ENCODE results near the gene HDAC10. TPM values are rescaled to one million over a fixed set of nuclear protein-coding genes. Genes with fewer than 3 reads are reported as not detected.
"Not testable (repeated sequence)": the region's sequence is repeated elsewhere in the genome, so short reads cannot be mapped to it uniquely, and the experiment has no call there.

HDAC10 gene
- total RNA-seq, 4 donors from 2014 or later: 43.1 to 93.7 (median 56.2) TPM

- Histone ChIP-seq H3K27ac (no peak overlapping the region), H3K4me1 (peaks cover 20% of the 10 kb centered on the region), H3K4me3 (no peak overlapping the region), H3K27me3 (no peaks in the 10 kb centered on the region), H3K9me3 (no peaks in the 10 kb centered on the region), H3K36me3 (peaks cover 52% of the 10 kb centered on the region)
- 76% methylated on average over 10 of the region's 23 CpGs for WGBS
- TF ChIP-seq POLR2A (IDR thresholded peaks at IDR 0.05) (no peak), CTCF (IDR thresholded peaks at IDR 0.05) (no peak)
- DNase-seq (ENCODE audit: low spot score in 2 of 2): no peak
Observed at GRCh38 chr22:50207383-50208140, 43.5 kb downstream of the HDAC10 start.

- Histone ChIP-seq H3K4me3 (no peak overlapping the region), H3K9me3 (no peaks in the 10 kb centered on the region), H3K27ac (no peak overlapping the region), H3K4me1 (peaks cover 30% of the 10 kb centered on the region), H3K27me3 (no peaks in the 10 kb centered on the region), H3K36me3 (peaks cover 46% of the 10 kb centered on the region)
- DNase-seq (ENCODE audit: low spot score in 2 of 2): no peak
- WGBS: 40% methylated on average over 5 of the region's 10 CpGs
- TF ChIP-seq POLR2AphosphoS5 (IDR thresholded peaks at IDR 0.05): no peak
- peak; percentile 7 to 23 for TF ChIP-seq CTCF (IDR thresholded peaks at IDR 0.05)
Observed at GRCh38 chr22:50206599-50206998, 44.5 kb downstream of the HDAC10 start.

- Histone ChIP-seq H3K4me1 (peaks cover 32% of the 10 kb centered on the region), H3K36me3 (peaks cover 42% of the 10 kb centered on the region), H3K27me3 (no peaks in the 10 kb centered on the region), H3K27ac (no peak overlapping the region), H3K4me3 (no peak overlapping the region), H3K9me3 (no peaks in the 10 kb centered on the region)
- TF ChIP-seq POLR2AphosphoS5 (IDR thresholded peaks at IDR 0.05) (no peak), EP300 (IDR thresholded peaks at IDR 0.05) (no peak), CTCF (IDR thresholded peaks at IDR 0.05) (no peak), POLR2A (IDR thresholded peaks at IDR 0.05) (no peak)
- no peak for DNase-seq (ENCODE audit: low spot score in 2 of 2)
- WGBS: 92% methylated on average over 38 of the region's 45 CpGs
Observed at GRCh38 chr22:50205781-50206569, 45.1 kb downstream of the HDAC10 start.

GRCh38 chr22:50204998-50205397, 46.1 kb downstream of the HDAC10 start:
- WGBS: 90% methylated on average over 9 of the region's 9 CpGs
- H3K4me3 ChIP-seq; DNase-seq (ENCODE audit: low spot score in 2 of 2); H3K27me3 ChIP-seq; H3K27ac ChIP-seq; H3K9me3 ChIP-seq: not testable (repeated sequence)
- H3K36me3 ChIP-seq: peaks cover 32% of the 10 kb centered on the region
- H3K4me1 ChIP-seq: peaks cover 37% of the 10 kb centered on the region

- 95% methylated on average over 7 of the region's 7 CpGs for WGBS
- Histone ChIP-seq H3K4me1 (peaks cover 40% of the 10 kb centered on the region), H3K27ac (no peak overlapping the region), H3K27me3 (no peaks in the 10 kb centered on the region), H3K36me3 (peaks cover 32% of the 10 kb centered on the region), H3K4me3 (no peak overlapping the region), H3K9me3 (no peaks in the 10 kb centered on the region)
- DNase-seq (ENCODE audit: low spot score in 2 of 2): no peak
- TF ChIP-seq POLR2AphosphoS5 (IDR thresholded peaks at IDR 0.05) (no peak), POLR2A (IDR thresholded peaks at IDR 0.05) (no peak), EP300 (IDR thresholded peaks at IDR 0.05) (no peak), CTCF (IDR thresholded peaks at IDR 0.05) (no peak)
Observed at GRCh38 chr22:50204571-50204970, 46.5 kb downstream of the HDAC10 start.

All from suprapubic skin (tissue), 4 donors.